ENCODE data around the gene KLHL29.

Gene KLHL29

DNA sequence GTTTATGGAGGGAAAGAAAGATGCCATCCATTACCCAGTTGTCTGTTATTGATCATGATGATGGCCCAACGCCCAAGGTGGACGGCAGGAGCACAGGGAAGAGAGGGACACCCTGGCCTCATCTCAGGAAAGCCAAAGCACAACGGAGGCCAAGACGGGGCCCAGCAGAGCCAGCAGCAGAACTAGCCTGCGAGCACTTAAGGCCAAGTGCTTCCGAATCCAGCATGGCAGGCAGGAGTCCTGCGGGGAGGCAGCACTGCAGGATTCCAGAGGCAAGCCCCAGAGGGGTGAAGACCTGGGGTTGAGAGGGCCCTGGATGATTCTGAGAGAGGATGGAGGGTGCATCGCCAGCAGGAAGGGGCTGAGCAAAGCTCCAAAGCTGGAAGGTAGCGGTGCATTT, 28.3 kb upstream of the KLHL29 start:
- no peak for DNase-seq (ENCODE audit: low spot score in 2 of 2)
- H3K36me3 ChIP-seq (replicated peaks): no peaks in the 10 kb centered on the region
- H3K4me1 ChIP-seq: no peaks in the 10 kb centered on the region
- no peak overlapping the region for H3K4me3 ChIP-seq
- in situ Hi-C loops (cut with MboI; ENCODE audit: low sequenced_read_pairs): no loop called here
- H3K9me3 ChIP-seq: no peaks in the 10 kb centered on the region
- no peaks in the 10 kb centered on the region for H3K27me3 ChIP-seq (ENCODE audit: low read depth)

DNA sequence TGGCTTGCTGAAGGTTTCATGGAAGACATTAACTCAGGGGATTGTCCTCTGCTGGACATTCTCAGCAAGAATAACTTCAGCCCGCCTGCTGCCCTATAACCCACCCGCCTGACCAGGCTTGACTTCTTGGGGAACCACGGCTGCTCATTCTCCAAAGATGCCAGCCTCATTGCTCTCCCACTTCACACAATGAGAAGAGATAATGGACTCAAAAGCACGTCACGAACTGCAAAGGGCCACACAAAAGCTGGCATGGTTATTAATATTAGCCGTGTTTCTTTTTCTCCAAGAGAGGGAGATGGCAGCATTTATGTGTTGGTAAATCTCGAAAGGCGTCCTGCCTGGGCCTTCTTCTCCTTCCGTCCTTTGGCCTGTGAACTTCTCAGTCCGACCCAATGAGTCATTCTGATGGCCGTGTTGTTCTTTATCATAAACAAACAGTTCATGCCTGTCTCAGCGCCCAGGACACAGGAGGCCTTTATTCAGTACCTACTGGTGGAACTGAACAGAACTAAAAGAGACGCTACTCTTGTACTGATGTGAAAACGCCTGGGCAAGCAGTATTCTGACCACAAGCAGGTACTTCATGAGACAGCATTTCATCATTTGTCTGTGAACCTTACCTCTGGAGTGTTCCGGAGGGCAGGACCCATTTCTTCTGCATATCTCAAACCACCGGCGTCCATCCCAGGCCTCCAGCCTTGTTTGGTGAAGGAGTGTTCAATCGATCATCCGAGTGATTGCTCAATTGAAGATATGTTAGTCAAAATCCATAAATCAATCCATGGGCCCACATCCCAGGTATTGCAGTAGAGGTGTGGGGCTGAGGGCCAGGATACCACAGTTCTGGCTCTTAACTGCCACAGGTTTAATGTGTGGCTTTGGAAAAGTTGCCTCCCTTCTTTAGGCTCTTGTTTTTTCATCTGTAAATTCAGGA, 25.1 kb upstream of the KLHL29 start:
- DNase-seq (ENCODE audit: low spot score in 2 of 2): no peak
- in situ Hi-C loops (cut with MboI; ENCODE audit: low sequenced_read_pairs): no loop called here
- no peaks in the 10 kb centered on the region for H3K27me3 ChIP-seq (ENCODE audit: low read depth)
- H3K4me3 ChIP-seq: no peak overlapping the region
- H3K4me1 ChIP-seq: no peaks in the 10 kb centered on the region
- H3K36me3 ChIP-seq (replicated peaks): no peaks in the 10 kb centered on the region
- H3K9me3 ChIP-seq: no peaks in the 10 kb centered on the region

- no peaks in the 10 kb centered on the region for H3K36me3 ChIP-seq (replicated peaks)
- H3K4me3 ChIP-seq: no peak overlapping the region
- no peaks in the 10 kb centered on the region for H3K4me1 ChIP-seq
- in situ Hi-C loops (cut with MboI; ENCODE audit: low sequenced_read_pairs): no loop called here
- no peak for DNase-seq (ENCODE audit: low spot score in 2 of 2)
- H3K27me3 ChIP-seq (ENCODE audit: low read depth): no peaks in the 10 kb centered on the region
- no peaks in the 10 kb centered on the region for H3K9me3 ChIP-seq
These were observed 24.3 kb upstream of the KLHL29 start for GRCh38 chr2:23360571-23361125.

- Histone ChIP-seq H3K4me3 (no peak overlapping the region), H3K27me3 (ENCODE audit: low read depth) (no peaks in the 10 kb centered on the region), H3K4me1 (no peaks in the 10 kb centered on the region), H3K9me3 (no peaks in the 10 kb centered on the region), H3K36me3 (replicated peaks) (no peaks in the 10 kb centered on the region)
- in situ Hi-C loops (cut with MboI; ENCODE audit: low sequenced_read_pairs): no loop called here
- DNase-seq (ENCODE audit: low spot score in 2 of 2): no peak
These were observed 23.8 kb upstream of the KLHL29 start for GRCh38 chr2:23361152-23361551.

DNA sequence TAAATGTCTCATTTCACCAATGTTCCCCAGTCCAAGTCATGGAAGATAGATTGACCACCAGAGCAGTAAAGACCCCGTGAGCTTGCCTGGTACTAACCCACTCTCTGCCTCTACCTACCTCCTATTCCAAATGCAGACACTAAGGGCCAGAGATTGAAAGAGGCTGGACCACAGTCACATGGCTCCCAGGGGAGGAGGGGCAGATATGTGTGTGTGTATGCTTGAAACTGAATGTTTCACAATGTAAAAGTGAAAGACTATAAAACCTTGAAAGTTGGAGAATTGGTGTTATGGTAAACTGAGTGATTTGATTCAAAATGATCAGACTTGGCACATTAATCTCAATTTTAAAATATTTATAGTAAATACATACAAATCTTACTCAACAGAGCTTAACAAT, 21.7 kb upstream of the KLHL29 start:
- no peaks in the 10 kb centered on the region for H3K9me3 ChIP-seq
- no peak overlapping the region for H3K4me3 ChIP-seq
- no peak for DNase-seq (ENCODE audit: low spot score in 2 of 2)
- in situ Hi-C loops (cut with MboI; ENCODE audit: low sequenced_read_pairs): no loop called here
- H3K27me3 ChIP-seq (ENCODE audit: low read depth): peaks cover 6% of the 10 kb centered on the region
- H3K4me1 ChIP-seq: no peaks in the 10 kb centered on the region
- no peaks in the 10 kb centered on the region for H3K36me3 ChIP-seq (replicated peaks)

GRCh38 chr2:23363831-23364230, 21.1 kb upstream of the KLHL29 start:
- DNase-seq (ENCODE audit: low spot score in 2 of 2): peak in 1 of 2 experiments; percentile 41
- in situ Hi-C loops (cut with MboI; ENCODE audit: low sequenced_read_pairs): no loop called here
- peaks cover 6% of the 10 kb centered on the region for H3K27me3 ChIP-seq (ENCODE audit: low read depth)
- no peak overlapping the region for H3K4me3 ChIP-seq
- no peaks in the 10 kb centered on the region for H3K9me3 ChIP-seq
- no peaks in the 10 kb centered on the region for H3K4me1 ChIP-seq
- no peaks in the 10 kb centered on the region for H3K36me3 ChIP-seq (replicated peaks)

DNA sequence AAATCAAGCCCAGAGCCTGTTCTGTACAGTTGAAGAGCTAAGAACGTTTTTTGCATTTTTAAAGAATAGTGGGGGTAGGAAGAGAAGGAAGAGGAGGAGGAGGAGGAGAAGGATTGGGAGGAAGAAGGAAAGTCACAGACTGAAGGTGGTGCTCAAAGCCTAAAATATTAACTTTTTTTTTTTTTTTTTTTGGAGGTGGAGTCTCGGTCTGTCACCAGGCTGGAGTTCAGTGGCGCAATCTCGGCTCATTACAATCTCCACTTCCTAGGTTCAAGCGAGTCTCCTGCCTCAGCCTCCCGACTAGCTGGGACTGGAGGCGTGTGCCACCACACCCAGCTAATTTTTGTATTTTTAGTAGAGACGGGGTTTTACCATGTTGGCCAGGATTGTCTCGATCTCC, 18.3 kb upstream of the KLHL29 start:
- Histone ChIP-seq H3K9me3 (no peaks in the 10 kb centered on the region), H3K4me3 (no peak overlapping the region), H3K36me3 (replicated peaks) (no peaks in the 10 kb centered on the region), H3K27me3 (ENCODE audit: low read depth) (peaks cover 9% of the 10 kb centered on the region), H3K4me1 (no peaks in the 10 kb centered on the region)
- no peak for DNase-seq (ENCODE audit: low spot score in 2 of 2)
- in situ Hi-C loops (cut with MboI; ENCODE audit: low sequenced_read_pairs): no loop called here

- no peak for DNase-seq (ENCODE audit: low spot score in 2 of 2)
- Histone ChIP-seq H3K36me3 (replicated peaks) (no peaks in the 10 kb centered on the region), H3K27me3 (ENCODE audit: low read depth) (peaks cover 9% of the 10 kb centered on the region), H3K4me3 (no peak overlapping the region), H3K4me1 (no peaks in the 10 kb centered on the region), H3K9me3 (no peaks in the 10 kb centered on the region)
- in situ Hi-C loops (cut with MboI; ENCODE audit: low sequenced_read_pairs): no loop called here
These were observed 17.2 kb upstream of the KLHL29 start for GRCh38 chr2:23367760-23368159.

GRCh38 chr2:23373666-23374065, 11.3 kb upstream of the KLHL29 start:
- in situ Hi-C loops (cut with MboI; ENCODE audit: low sequenced_read_pairs): no loop called here
- Histone ChIP-seq H3K9me3 (no peaks in the 10 kb centered on the region), H3K27me3 (ENCODE audit: low read depth) (0 out of 2 replicates have a peak, but pooled peaks cover 3% of the 10 kb centered on the region), H3K4me1 (no peaks in the 10 kb centered on the region), H3K4me3 (no peak overlapping the region), H3K36me3 (replicated peaks) (no peaks in the 10 kb centered on the region)
- DNase-seq (ENCODE audit: low spot score in 2 of 2): no peak

- in situ Hi-C loops (cut with MboI; ENCODE audit: low sequenced_read_pairs): no loop called here
- H3K4me1 ChIP-seq: no peaks in the 10 kb centered on the region
- no peaks in the 10 kb centered on the region for H3K27me3 ChIP-seq (ENCODE audit: low read depth)
- H3K36me3 ChIP-seq (replicated peaks): no peaks in the 10 kb centered on the region
- no peak overlapping the region for H3K4me3 ChIP-seq
- DNase-seq (ENCODE audit: low spot score in 2 of 2): peak in 1 of 2 experiments; percentile 13
- H3K9me3 ChIP-seq: no peaks in the 10 kb centered on the region
These were observed 9.5 kb upstream of the KLHL29 start for GRCh38 chr2:23375448-23375847.

DNA sequence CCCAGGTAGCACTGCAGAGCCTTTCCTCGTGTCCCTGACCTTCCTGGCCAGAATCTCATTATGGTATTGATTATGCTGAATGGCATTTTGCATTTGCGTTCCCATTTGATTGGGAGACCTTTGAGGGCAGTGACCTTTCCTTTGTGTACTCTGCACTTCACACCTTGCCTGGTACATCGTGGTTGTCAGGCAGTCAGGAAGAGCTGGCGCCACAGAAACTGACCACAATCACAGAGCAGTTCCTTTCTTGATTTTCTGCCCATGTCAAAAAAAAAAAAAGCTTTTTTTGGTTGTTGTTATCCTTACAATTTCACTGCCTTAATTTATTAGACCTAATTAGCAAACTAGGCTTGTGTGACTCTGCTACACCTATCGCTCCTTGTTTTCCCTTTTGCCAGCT, 8.9 kb upstream of the KLHL29 start:
- Histone ChIP-seq H3K9me3 (no peaks in the 10 kb centered on the region), H3K4me3 (no peak overlapping the region), H3K4me1 (no peaks in the 10 kb centered on the region), H3K27me3 (ENCODE audit: low read depth) (no peaks in the 10 kb centered on the region), H3K36me3 (replicated peaks) (no peaks in the 10 kb centered on the region)
- DNase-seq (ENCODE audit: low spot score in 2 of 2): no peak
- in situ Hi-C loops (cut with MboI; ENCODE audit: low sequenced_read_pairs): no loop called here

DNA sequence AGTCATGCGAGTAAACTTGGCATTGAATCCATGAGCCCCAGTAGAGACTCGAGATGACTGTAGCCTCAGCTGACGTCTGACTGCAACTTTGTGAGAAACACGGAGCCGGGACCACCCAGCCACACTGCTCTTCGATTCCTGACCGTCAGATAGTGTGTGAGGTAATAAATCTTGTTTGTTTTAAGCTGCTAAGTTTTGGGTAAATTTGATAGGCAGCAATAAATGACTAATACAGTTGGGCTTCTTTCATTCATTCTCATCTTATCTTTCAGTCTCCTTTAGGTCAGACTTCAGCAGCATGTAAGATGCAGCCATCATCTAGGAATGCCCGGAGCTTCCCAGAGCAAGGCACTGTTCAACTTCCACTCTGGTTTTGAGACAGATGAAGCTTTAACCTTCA, 8.0 kb upstream of the KLHL29 start:
- DNase-seq (ENCODE audit: low spot score in 2 of 2): no peak
- Histone ChIP-seq H3K4me1 (no peaks in the 10 kb centered on the region), H3K36me3 (replicated peaks) (no peaks in the 10 kb centered on the region), H3K4me3 (no peak overlapping the region), H3K9me3 (no peaks in the 10 kb centered on the region), H3K27me3 (ENCODE audit: low read depth) (no peaks in the 10 kb centered on the region)
- in situ Hi-C loops (cut with MboI; ENCODE audit: low sequenced_read_pairs): no loop called here

GRCh38 chr2:23377771-23378170, 7.2 kb upstream of the KLHL29 start:
- in situ Hi-C loops (cut with MboI; ENCODE audit: low sequenced_read_pairs): no loop called here
- no peak overlapping the region for H3K4me3 ChIP-seq
- no peaks in the 10 kb centered on the region for H3K9me3 ChIP-seq
- H3K27me3 ChIP-seq (ENCODE audit: low read depth): no peaks in the 10 kb centered on the region
- no peaks in the 10 kb centered on the region for H3K4me1 ChIP-seq
- no peak for DNase-seq (ENCODE audit: low spot score in 2 of 2)
- H3K36me3 ChIP-seq (replicated peaks): no peaks in the 10 kb centered on the region

GRCh38 chr2:23378496-23378895, 6.5 kb upstream of the KLHL29 start:
- H3K36me3 ChIP-seq (replicated peaks): no peaks in the 10 kb centered on the region
- H3K9me3 ChIP-seq: no peaks in the 10 kb centered on the region
- H3K4me3 ChIP-seq: no peak overlapping the region
- H3K4me1 ChIP-seq: no peaks in the 10 kb centered on the region
- no peak for DNase-seq (ENCODE audit: low spot score in 2 of 2)
- in situ Hi-C loops (cut with MboI; ENCODE audit: low sequenced_read_pairs): no loop called here
- no peaks in the 10 kb centered on the region for H3K27me3 ChIP-seq (ENCODE audit: low read depth)
